Osteoblast (primary cell): Measurements from ENCODE around the gene RXRG. TPM values are rescaled to one million over a fixed set of nuclear protein-coding genes. Genes with fewer than 3 reads are reported as not detected.

Experiments used
- DNase-seq: peaks from one replicate; pipeline ENCODE4 v3.0.0; 2011; ENCODE audit warnings: low spot score, mixed read lengths; ENCODE audit not compliant: insufficient read length; ENCODE audit errors: missing footprints
- H2AFZ ChIP-seq: 2 replicates; pipeline ENCODE4 v1.6.0; 2011; ENCODE audit warnings: mild to moderate bottlenecking, low read length
- H3K27ac ChIP-seq: 2 replicates; pipeline ENCODE4 v1.5.1; 2011; ENCODE audit warnings: mild to moderate bottlenecking, low read depth, low read length, moderate library complexity
- H3K27me3 ChIP-seq: 2 replicates; pipeline ENCODE4 v1.6.0; 2012; ENCODE audit warnings: mild to moderate bottlenecking, control low read depth, inconsistent platforms, low read length, moderate library complexity; ENCODE audit not compliant: insufficient read depth
- H3K36me3 ChIP-seq: 2 replicates; pipeline ENCODE4 v1.5.1; 2011; ENCODE audit warnings: mild to moderate bottlenecking, low read length, control low read depth, moderate library complexity; ENCODE audit not compliant: insufficient read depth
- H3K4me1 ChIP-seq: 2 replicates; pipeline ENCODE4 v1.5.1; 2011; ENCODE audit warnings: mild to moderate bottlenecking, low read length, control low read depth, moderate library complexity; ENCODE audit not compliant: insufficient read depth
- H3K4me2 ChIP-seq: 2 replicates; pipeline ENCODE4 v1.6.0; 2011; ENCODE audit warnings: mild to moderate bottlenecking, low read length; ENCODE audit not compliant: insufficient read depth
- H3K4me3 ChIP-seq: fragments of 200-600 bp; sonication (generic); 3 replicates; pipeline ENCODE4 v1.5.1; 2012; ENCODE audit warnings: mild to moderate bottlenecking, low read length, inconsistent platforms; ENCODE audit not compliant: insufficient read depth
- H3K79me2 ChIP-seq: 2 replicates; pipeline ENCODE4 v1.6.0; 2012; ENCODE audit warnings: mild to moderate bottlenecking, low read length, control low read depth, inconsistent platforms; ENCODE audit not compliant: insufficient read depth
- H3K9me3 ChIP-seq: 2 replicates; pipeline ENCODE4 v1.5.1; 2011; ENCODE audit warnings: low read depth, low read length, control low read depth
- H4K20me1 ChIP-seq: 2 replicates; pipeline ENCODE4 v1.6.0; 2012; ENCODE audit warnings: mild to moderate bottlenecking, low read length, control low read depth; ENCODE audit not compliant: insufficient read depth
- total RNA-seq: library from RNA; depleted of rRNA; stranded (reverse); fragments of >200 nt; gene quantifications from 2 replicates; pipeline ENCODE4 v1.2.3, GENCODE V29; 2012
- TF ChIP-seq, protein P1 (sequence below): IDR thresholded peaks from 2 replicates; pipeline ENCODE4 v1.5.1; 2011; ENCODE audit warnings: mild to moderate bottlenecking, low read depth, low read length, moderate library complexity; ENCODE audit errors: extremely low read depth

Gene RXRG
- total RNA-seq, 1 donor = not detected

DNA sequence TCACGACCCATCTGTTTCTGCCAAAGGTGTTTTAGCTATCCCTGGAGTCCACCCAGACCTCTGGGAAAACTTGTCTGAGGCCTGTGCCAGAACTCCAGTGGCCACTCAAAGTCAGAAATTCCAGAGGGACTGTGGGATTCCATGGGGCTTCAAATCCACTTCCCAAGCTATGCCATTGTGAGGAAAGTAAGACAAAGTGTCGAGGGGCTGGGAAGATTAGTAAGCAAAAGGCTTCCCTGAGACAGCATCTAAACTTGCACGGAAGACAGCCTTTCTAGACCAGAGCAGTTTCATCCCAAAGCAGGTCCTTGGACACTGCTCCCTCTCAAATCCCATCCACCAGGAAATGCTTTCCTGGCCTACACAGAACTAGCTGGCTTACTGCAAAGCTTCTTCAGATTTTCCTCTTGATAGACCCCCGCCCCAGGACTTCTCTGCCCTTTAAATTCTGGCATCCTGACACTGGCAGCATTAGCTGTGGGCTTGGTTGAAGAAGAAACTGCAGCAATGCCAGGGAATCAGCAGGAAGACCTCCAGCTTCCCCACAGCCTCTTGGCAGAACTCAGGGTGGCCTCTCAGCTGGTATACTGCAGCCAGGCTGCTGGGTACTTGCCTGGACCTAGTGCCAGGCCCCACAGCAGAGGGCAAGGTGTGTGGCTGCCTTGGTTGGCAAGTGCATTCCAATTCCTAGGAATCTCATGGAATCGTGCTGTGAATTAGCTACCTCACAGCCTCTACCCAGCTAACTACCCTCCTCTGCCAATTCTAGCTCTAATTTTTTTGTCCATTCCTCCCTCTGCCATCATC is 61.1 kb downstream of the RXRG start:
- TF ChIP-seq, protein P1, sequence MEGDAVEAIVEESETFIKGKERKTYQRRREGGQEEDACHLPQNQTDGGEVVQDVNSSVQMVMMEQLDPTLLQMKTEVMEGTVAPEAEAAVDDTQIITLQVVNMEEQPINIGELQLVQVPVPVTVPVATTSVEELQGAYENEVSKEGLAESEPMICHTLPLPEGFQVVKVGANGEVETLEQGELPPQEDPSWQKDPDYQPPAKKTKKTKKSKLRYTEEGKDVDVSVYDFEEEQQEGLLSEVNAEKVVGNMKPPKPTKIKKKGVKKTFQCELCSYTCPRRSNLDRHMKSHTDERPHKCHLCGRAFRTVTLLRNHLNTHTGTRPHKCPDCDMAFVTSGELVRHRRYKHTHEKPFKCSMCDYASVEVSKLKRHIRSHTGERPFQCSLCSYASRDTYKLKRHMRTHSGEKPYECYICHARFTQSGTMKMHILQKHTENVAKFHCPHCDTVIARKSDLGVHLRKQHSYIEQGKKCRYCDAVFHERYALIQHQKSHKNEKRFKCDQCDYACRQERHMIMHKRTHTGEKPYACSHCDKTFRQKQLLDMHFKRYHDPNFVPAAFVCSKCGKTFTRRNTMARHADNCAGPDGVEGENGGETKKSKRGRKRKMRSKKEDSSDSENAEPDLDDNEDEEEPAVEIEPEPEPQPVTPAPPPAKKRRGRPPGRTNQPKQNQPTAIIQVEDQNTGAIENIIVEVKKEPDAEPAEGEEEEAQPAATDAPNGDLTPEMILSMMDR = no peak
- no peaks in the 10 kb centered on the region for H4K20me1 ChIP-seq
- peaks cover 5% of the 10 kb centered on the region for H3K4me1 ChIP-seq
- no peak overlapping the region for H2AFZ ChIP-seq
- no peaks in the 10 kb centered on the region for H3K9me3 ChIP-seq
- no peaks in the 10 kb centered on the region for H3K36me3 ChIP-seq
- H3K79me2 ChIP-seq = no peaks in the 10 kb centered on the region
- H3K4me2 ChIP-seq = no peak overlapping the region
- no peak overlapping the region for H3K4me3 ChIP-seq
- no peak overlapping the region for H3K27ac ChIP-seq
- DNase-seq = peak; percentile 78
- H3K27me3 ChIP-seq = peaks cover 29% of the 10 kb centered on the region

- Histone ChIP-seq H3K27me3 (peaks cover 23% of the 10 kb centered on the region), H3K79me2 (no peaks in the 10 kb centered on the region), H3K27ac (no peak overlapping the region), H3K36me3 (no peaks in the 10 kb centered on the region), H3K9me3 (no peaks in the 10 kb centered on the region), H3K4me3 (no peak overlapping the region), H4K20me1 (no peaks in the 10 kb centered on the region), H3K4me1 (peaks cover 5% of the 10 kb centered on the region), H3K4me2 (no peak overlapping the region), H2AFZ (no peak overlapping the region)
- TF ChIP-seq, protein P1 = no peak
- DNase-seq = peak; percentile 82
Observed at GRCh38 chr1:165383067-165383466, 61.9 kb downstream of the RXRG start.

- H3K4me1 ChIP-seq = peaks cover 6% of the 10 kb centered on the region
- peaks cover 13% of the 10 kb centered on the region for H3K27me3 ChIP-seq
- H3K27ac ChIP-seq = no peak overlapping the region
- H3K9me3 ChIP-seq = no peaks in the 10 kb centered on the region
- no peak overlapping the region for H3K4me2 ChIP-seq
- TF ChIP-seq, protein P1 = no peak
- no peak for DNase-seq
- no peak overlapping the region for H2AFZ ChIP-seq
- H4K20me1 ChIP-seq = no peaks in the 10 kb centered on the region
- H3K4me3 ChIP-seq = no peak overlapping the region
- H3K36me3 ChIP-seq = no peaks in the 10 kb centered on the region
- H3K79me2 ChIP-seq = no peaks in the 10 kb centered on the region
Observed at GRCh38 chr1:165381745-165382505, 63.0 kb downstream of the RXRG start.

DNA sequence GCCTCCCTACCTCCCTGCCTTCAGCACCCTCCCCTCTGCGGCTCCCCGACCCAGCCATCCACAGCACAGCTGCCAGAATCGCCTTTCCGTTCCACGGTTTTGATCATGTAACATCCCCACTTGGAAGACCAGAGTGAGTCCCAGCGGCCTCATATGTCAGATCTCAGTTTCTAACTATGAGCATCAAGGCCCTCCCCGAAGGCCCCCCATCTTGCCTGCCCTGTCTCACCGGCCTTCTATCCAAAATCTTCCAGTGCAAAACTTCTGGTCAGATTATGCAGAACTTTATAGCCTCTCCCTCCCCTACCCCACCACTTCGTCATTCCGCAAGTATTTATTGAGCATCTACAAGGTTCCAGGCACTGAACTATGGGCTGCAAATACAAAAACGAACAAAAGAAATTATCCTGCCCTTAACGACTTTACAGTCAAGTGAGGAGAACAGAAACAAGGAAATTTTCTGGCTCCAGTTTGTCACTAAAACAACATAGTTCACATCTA is 68.1 kb downstream of the RXRG start:
- Histone ChIP-seq H3K27me3 (peaks cover 27% of the 10 kb centered on the region), H4K20me1 (no peaks in the 10 kb centered on the region), H3K36me3 (no peaks in the 10 kb centered on the region), H3K4me3 (peak overlapping the region; percentile 64), H3K27ac (peak overlapping the region; percentile 53), H3K4me2 (peak overlapping the region; percentile 81), H2AFZ (peak overlapping the region; percentile 85), H3K9me3 (no peaks in the 10 kb centered on the region), H3K79me2 (no peaks in the 10 kb centered on the region), H3K4me1 (peaks cover 14% of the 10 kb centered on the region)
- DNase-seq = no peak
- TF ChIP-seq, protein P1 = no peak
